B cell (primary cell): ENCODE data around the gene WDHD1. TPM values are rescaled to one million over a fixed set of nuclear protein-coding genes. Genes with fewer than 3 reads are reported as not detected.

ENCODE experiments used
- ATAC-seq: fragments of 200-7000 bp; cut with Tn5 transposase; one replicate; pipeline ENCODE4 v1.10.0; 2021; ENCODE audit warnings: low read depth, mild to moderate bottlenecking, moderate number of reproducible peaks, moderate library complexity
- CTCF ChIA-PET: fragments of 350-600 bp; sonication (Branson Sonifier 250); formaldehyde crosslinking; loops from one replicate; lab custom pipeline; 2021; ENCODE audit warnings: antibody characterized with exemption, inconsistent platforms; lab: Charles Lee
- POLR2A ChIA-PET: fragments of 350-600 bp; sonication (Branson Sonifier 250); formaldehyde crosslinking; loops from one replicate; lab custom pipeline; 2021; ENCODE audit warnings: antibody characterized with exemption; lab: Charles Lee
- DNase-seq: peaks from one replicate; pipeline ENCODE4 v3.0.0; 2013
- H2AFZ ChIP-seq: 2 replicates; pipeline ENCODE4 v1.6.1; 2012; ENCODE audit warnings: mild to moderate bottlenecking, low read depth, low read length; ENCODE audit not compliant: insufficient read depth, poor library complexity, severe bottlenecking
- H3K27ac ChIP-seq, 2 donors: 1 replicate in 1 of 2; 2 replicates in 1 of 2; pipeline ENCODE4 v1.5.1; 2012 to 2013; ENCODE audit warnings: low read length in 2 of 2, mild to moderate bottlenecking in 2 of 2, moderate library complexity in 1 of 2
- H3K27me3 ChIP-seq, 4 experiments: fragments of 200-600 bp in 1 of 4; sonication (generic) in 1 of 4; replicated peaks in 1 of 4; 1 replicate in 2 of 4; 2 replicates in 2 of 4; pipeline versions ENCODE4 v1.6.1 to v1.7.0; 2013 to 2016; ENCODE audit warnings: low read length in 3 of 4, mild to moderate bottlenecking in 2 of 4, mixed read lengths in 1 of 4, moderate library complexity in 1 of 4; ENCODE audit not compliant: insufficient read depth in 4 of 4, control insufficient read depth in 3 of 4; ENCODE audit errors: control extremely low read depth in 1 of 4
- H3K36me3 ChIP-seq, 2 experiments: replicated peaks in 1 of 2; 1 replicate in 1 of 2; 2 replicates in 1 of 2; pipeline versions ENCODE4 v1.6.1 to v1.7.1; 2013; ENCODE audit warnings: low read length in 1 of 2; ENCODE audit not compliant: insufficient read depth in 2 of 2, control insufficient read depth in 1 of 2; ENCODE audit errors: control extremely low read depth in 1 of 2, extremely low read depth in 1 of 2
- H3K4me1 ChIP-seq, 2 donors: fragments of 200-600 bp in 1 of 2; sonication (generic) in 1 of 2; 1 replicate in 1 of 2; 2 replicates in 1 of 2; pipeline versions ENCODE4 v1.5.1 to v1.6.1; 2013 to 2017; ENCODE audit warnings: low read length in 2 of 2; ENCODE audit not compliant: control insufficient read depth in 2 of 2, insufficient read depth in 2 of 2
- H3K4me2 ChIP-seq: replicated peaks from 2 replicates; pipeline ENCODE3; 2012; ENCODE audit warnings: mild to moderate bottlenecking, low read depth, low read length; ENCODE audit not compliant: poor library complexity, severe bottlenecking
- H3K4me3 ChIP-seq, 5 experiments: fragments of 200-600 bp in 1 of 5; sonication (generic) in 1 of 5; 1 replicate in 3 of 5; 2 replicates in 2 of 5; pipeline versions ENCODE4 v1.5.1 to v1.7.0; 2011 to 2016; ENCODE audit warnings: low read length in 4 of 5, mild to moderate bottlenecking in 4 of 5, low read depth in 2 of 5, control low read depth in 1 of 5, moderate library complexity in 1 of 5; ENCODE audit not compliant: insufficient read depth in 1 of 5; ENCODE audit errors: control extremely low read depth in 1 of 5, extremely low read depth in 1 of 5
- H3K79me2 ChIP-seq: fragments of 200-600 bp; sonication (generic); one replicate; pipeline ENCODE4 v1.6.0; 2016; ENCODE audit warnings: low read length; ENCODE audit not compliant: control insufficient read depth, insufficient read depth
- H3K9ac ChIP-seq: fragments of 200-600 bp; sonication (generic); 2 replicates; pipeline ENCODE4 v1.6.1; 2017; ENCODE audit warnings: mild to moderate bottlenecking, low read length, moderate library complexity
- H3K9me3 ChIP-seq, 3 donors: one replicate each; pipeline versions ENCODE4 v1.6.1 to v1.7.1; 2013; ENCODE audit warnings: low read length in 2 of 3; ENCODE audit not compliant: control insufficient read depth in 2 of 3, insufficient read depth in 1 of 3; ENCODE audit errors: control extremely low read depth in 1 of 3
- H4K20me1 ChIP-seq: 2 replicates; pipeline ENCODE4 v1.6.0; 2012; ENCODE audit warnings: mild to moderate bottlenecking, low read length; ENCODE audit not compliant: insufficient read depth, control insufficient read depth, poor library complexity, severe bottlenecking
- H3K27ac Mint-ChIP-seq: one replicate; pipeline ENCODE4 v1.8.0; 2021; ENCODE audit warnings: mixed read lengths
- H3K27me3 Mint-ChIP-seq: one replicate; pipeline ENCODE4 v1.8.0; 2021; ENCODE audit warnings: mixed read lengths
- H3K4me1 Mint-ChIP-seq: one replicate; pipeline ENCODE4 v1.8.0; 2021; ENCODE audit warnings: mixed read lengths
- H3K4me3 Mint-ChIP-seq: one replicate; pipeline ENCODE4 v1.8.0; 2021; ENCODE audit warnings: mixed read lengths
- H3K9me3 Mint-ChIP-seq: one replicate; pipeline ENCODE4 v1.8.0; 2022; ENCODE audit warnings: mixed read lengths; ENCODE audit not compliant: insufficient read depth
- EZH2 ChIP-seq: IDR thresholded peaks from 2 replicates; pipeline ENCODE4 v1.6.1; 2012; ENCODE audit warnings: borderline replicate concordance, low read depth, mild to moderate bottlenecking, moderate library complexity, low read length; ENCODE audit not compliant: insufficient read depth, poor library complexity, severe bottlenecking
- WGBS: methylation state at CpG from one replicate; pipeline ENCODE4 v1.1.5; 2013; ENCODE audit warnings: missing lambda C conversion rate; ENCODE audit not compliant: insufficient coverage; 5-methylcytosine and 5-hydroxymethylcytosine counted together
- intact Hi-C: fragments of 100-400 bp; cut with micrococcal nuclease; formaldehyde crosslinking; loops from one replicate; pipeline ENCODE4 v1.10.0; 2022
- polyA plus RNA-seq: library from polyadenylated mRNA; depleted of rRNA; stranded (reverse); fragments of >200 nt; gene quantifications from 2 replicates; pipeline ENCODE4 v1.2.3, GENCODE V29; 2012
- total RNA-seq, 2 donors: library from RNA; stranded (reverse); fragments of 120-200 nt in 1 of 2; gene quantifications; 1 replicate in 1 of 2; 2 replicates in 1 of 2; pipeline versions ENCODE4 v1.2.3 to v1.2.4, GENCODE V29; 2013 to 2022
- TF ChIP-seq, protein P1 (sequence below): fragments of 200-600 bp; IDR thresholded peaks from one replicate; pipeline ENCODE4 v1.8.0; 2022; ENCODE audit warnings: antibody characterized with exemption, mild to moderate bottlenecking

The WDHD1 gene
- total and polyA plus RNA-seq, 2 donors (not counting 1 experiment from before 2014, with no cell fraction given), result 0.61 to 6.5 TPM

DNA sequence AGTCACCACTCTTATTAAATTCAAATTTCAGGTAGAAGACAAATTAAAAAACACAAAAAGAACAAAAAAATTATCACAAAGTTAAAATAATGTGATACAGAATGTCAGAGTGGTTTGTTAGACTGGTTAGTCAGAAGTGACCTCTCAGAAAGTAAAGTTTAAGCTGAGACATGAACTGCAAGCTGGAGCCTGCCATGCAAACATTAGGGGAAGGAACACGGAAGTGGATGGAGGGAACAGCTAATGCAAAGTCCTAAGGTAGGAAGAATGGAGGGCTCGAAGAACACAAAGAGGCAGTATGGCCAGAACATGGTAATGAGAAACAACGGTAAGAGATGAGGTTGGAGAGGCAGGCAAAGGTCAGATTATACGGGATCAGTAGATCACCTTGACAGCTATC, 41.7 kb downstream of the WDHD1 start:
- Mint-ChIP-seq H3K27me3 (no peaks in the 10 kb centered on the region), H3K4me3 (no peak overlapping the region), H3K27ac (no peak overlapping the region), H3K4me1 (no peaks in the 10 kb centered on the region), H3K9me3 (no peaks in the 10 kb centered on the region)
- intact Hi-C loops, result no loop called here
- H3K4me3 ChIP-seq, result no peak overlapping the region
- no peak for TF ChIP-seq EZH2
- no peak overlapping the region for H3K4me2 ChIP-seq
- no peaks in the 10 kb centered on the region for H3K9me3 ChIP-seq
- WGBS, result 98% methylated on average over 4 of the region's 4 CpGs
- CTCF ChIA-PET, result interaction anchor here (1.4 kb wide), 1 partner anchor 42 kb away, joined by 3 read pairs; the partner anchor contains the start of genes SOCS4 and WDHD1
- no peaks in the 10 kb centered on the region for H3K27me3 ChIP-seq
- POLR2A ChIA-PET, result no interaction called here
- DNase-seq, result no peak
- H3K36me3 ChIP-seq, result peaks cover 0 to 2% of the 10 kb centered on the region in 2 experiments
- H3K27ac ChIP-seq, result no peak overlapping the region
- no peak for ATAC-seq
- no peak overlapping the region for H3K9ac ChIP-seq
- H3K4me1 ChIP-seq, result no peaks in the 10 kb centered on the region
- no peaks in the 10 kb centered on the region for H3K79me2 ChIP-seq
- no peaks in the 10 kb centered on the region for H4K20me1 ChIP-seq
- H2AFZ ChIP-seq, result no peak overlapping the region

DNA sequence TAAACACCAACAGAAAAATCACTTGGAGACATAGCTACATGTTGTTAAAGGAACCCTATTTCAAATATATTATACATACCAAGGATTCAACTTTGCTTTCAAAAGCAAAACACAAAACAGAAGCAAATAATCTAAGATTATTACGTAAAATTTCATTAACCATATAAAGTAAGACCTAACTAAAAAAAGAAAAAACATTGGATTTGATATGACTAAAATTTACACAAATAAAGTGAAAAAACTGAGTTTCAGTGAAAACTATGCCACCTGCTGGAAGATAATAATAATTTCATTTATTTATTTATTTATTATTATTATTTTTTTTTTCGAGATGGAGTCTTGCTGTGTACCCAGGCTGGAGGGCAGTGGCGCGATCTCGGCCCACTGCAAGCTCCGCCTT, 45.2 kb downstream of the WDHD1 start:
- intact Hi-C loops, result loop anchor here (5.0 kb wide), 1 partner anchor 79 kb away; the partner anchor contains the start of gene GCH1
- CTCF ChIA-PET, result interaction anchor here (0.6 to 1.2 kb wide), 3 partner anchors 122 to 185 kb away, joined by 3 to 4 read pairs (median 4); no protein-coding TSS in a partner anchor
- H3K4me2 ChIP-seq, result no peak overlapping the region
- no peak overlapping the region for H3K27ac Mint-ChIP-seq
- H3K9me3 Mint-ChIP-seq, result no peaks in the 10 kb centered on the region
- H3K4me3 Mint-ChIP-seq, result no peak overlapping the region
- no peaks in the 10 kb centered on the region for H4K20me1 ChIP-seq
- no peaks in the 10 kb centered on the region for H3K79me2 ChIP-seq
- WGBS, result 83% methylated on average over 4 of the region's 6 CpGs
- no peaks in the 10 kb centered on the region for H3K9me3 ChIP-seq
- no peak overlapping the region for H2AFZ ChIP-seq
- POLR2A ChIA-PET, result no interaction called here
- no peaks in the 10 kb centered on the region for H3K27me3 Mint-ChIP-seq
- ATAC-seq (no peak), DNase-seq (no peak)
- H3K9ac ChIP-seq, result no peak overlapping the region
- H3K27me3 ChIP-seq, result no peaks in the 10 kb centered on the region
- no peak for TF ChIP-seq EZH2
- TF ChIP-seq, protein P1, sequence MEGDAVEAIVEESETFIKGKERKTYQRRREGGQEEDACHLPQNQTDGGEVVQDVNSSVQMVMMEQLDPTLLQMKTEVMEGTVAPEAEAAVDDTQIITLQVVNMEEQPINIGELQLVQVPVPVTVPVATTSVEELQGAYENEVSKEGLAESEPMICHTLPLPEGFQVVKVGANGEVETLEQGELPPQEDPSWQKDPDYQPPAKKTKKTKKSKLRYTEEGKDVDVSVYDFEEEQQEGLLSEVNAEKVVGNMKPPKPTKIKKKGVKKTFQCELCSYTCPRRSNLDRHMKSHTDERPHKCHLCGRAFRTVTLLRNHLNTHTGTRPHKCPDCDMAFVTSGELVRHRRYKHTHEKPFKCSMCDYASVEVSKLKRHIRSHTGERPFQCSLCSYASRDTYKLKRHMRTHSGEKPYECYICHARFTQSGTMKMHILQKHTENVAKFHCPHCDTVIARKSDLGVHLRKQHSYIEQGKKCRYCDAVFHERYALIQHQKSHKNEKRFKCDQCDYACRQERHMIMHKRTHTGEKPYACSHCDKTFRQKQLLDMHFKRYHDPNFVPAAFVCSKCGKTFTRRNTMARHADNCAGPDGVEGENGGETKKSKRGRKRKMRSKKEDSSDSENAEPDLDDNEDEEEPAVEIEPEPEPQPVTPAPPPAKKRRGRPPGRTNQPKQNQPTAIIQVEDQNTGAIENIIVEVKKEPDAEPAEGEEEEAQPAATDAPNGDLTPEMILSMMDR, result peak; percentile 68
- peaks cover 0 to 2% of the 10 kb centered on the region in 2 experiments for H3K36me3 ChIP-seq
- H3K4me1 ChIP-seq, result no peaks in the 10 kb centered on the region
- H3K27ac ChIP-seq, result no peak overlapping the region
- H3K4me1 Mint-ChIP-seq, result no peaks in the 10 kb centered on the region
- H3K4me3 ChIP-seq, result no peak overlapping the region
